ENCODE results near the gene RBM28.

DNA sequence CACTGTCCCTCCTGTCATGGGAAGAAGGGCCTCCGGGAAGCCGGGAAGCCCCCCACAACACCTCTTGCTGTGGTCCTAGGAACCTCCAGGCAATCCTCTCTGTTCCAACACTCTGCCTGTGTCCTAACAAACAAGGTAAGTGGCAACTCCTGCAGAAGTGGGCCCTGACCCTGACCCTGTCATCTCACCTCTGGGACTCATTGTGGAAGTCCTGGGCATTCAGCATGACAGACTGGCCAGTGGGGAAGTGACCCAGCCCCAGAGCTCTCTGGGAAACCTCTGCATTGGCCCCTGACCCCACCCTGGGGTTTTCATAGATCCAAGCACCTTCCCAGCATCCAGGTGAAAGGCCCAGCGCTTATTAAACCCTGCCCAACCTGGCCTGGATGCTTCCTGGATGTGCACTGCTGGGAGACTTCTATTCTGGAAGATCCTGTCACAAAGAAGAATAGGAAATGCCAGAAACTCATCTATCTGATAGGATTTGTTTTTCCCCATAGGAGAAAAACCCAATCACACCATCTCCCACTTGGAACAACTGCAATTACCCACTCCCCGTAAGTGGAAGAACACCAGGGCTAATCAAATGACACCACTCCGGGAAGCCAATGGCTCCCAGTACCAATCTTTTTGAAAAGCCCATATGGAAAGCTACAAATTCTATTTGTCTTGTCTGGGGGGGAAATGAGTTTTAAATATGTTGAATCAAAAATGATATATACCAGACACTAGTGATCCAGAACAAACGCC is 78.4 kb downstream of the RBM28 start:
- no peak for TF ChIP-seq CTCF (IDR thresholded peaks at IDR 0.05; ENCODE audit: poor library complexity, severe bottlenecking)
- TF ChIP-seq EP300 (conservative IDR thresholded peaks at IDR 0.05; ENCODE audit: poor library complexity, severe bottlenecking), result no peak
- TF ChIP-seq POLR2AphosphoS5 (IDR thresholded peaks at IDR 0.05), result no peak
- no peak for TF ChIP-seq EZH2 (IDR thresholded peaks at IDR 0.05; ENCODE audit: borderline replicate concordance, insufficient read depth, low read length, poor library complexity, severe bottlenecking)
- TF ChIP-seq, protein P1, sequence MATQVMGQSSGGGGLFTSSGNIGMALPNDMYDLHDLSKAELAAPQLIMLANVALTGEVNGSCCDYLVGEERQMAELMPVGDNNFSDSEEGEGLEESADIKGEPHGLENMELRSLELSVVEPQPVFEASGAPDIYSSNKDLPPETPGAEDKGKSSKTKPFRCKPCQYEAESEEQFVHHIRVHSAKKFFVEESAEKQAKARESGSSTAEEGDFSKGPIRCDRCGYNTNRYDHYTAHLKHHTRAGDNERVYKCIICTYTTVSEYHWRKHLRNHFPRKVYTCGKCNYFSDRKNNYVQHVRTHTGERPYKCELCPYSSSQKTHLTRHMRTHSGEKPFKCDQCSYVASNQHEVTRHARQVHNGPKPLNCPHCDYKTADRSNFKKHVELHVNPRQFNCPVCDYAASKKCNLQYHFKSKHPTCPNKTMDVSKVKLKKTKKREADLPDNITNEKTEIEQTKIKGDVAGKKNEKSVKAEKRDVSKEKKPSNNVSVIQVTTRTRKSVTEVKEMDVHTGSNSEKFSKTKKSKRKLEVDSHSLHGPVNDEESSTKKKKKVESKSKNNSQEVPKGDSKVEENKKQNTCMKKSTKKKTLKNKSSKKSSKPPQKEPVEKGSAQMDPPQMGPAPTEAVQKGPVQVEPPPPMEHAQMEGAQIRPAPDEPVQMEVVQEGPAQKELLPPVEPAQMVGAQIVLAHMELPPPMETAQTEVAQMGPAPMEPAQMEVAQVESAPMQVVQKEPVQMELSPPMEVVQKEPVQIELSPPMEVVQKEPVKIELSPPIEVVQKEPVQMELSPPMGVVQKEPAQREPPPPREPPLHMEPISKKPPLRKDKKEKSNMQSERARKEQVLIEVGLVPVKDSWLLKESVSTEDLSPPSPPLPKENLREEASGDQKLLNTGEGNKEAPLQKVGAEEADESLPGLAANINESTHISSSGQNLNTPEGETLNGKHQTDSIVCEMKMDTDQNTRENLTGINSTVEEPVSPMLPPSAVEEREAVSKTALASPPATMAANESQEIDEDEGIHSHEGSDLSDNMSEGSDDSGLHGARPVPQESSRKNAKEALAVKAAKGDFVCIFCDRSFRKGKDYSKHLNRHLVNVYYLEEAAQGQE (IDR thresholded peaks at IDR 0.05; ENCODE audit: borderline replicate concordance), result no peak
- TF ChIP-seq TAF1 (IDR thresholded peaks at IDR 0.05; ENCODE audit: low read depth), result no peak
- TF ChIP-seq RAD21 (conservative IDR thresholded peaks at IDR 0.05), result no peak
- no peak for TF ChIP-seq SMC3 (conservative IDR thresholded peaks at IDR 0.05; ENCODE audit: poor library complexity)

Data from neural cell (in vitro differentiated cells).